Measurements from ENCODE around the gene LUZP4.
"Not testable (repeated sequence)": the region's sequence is repeated elsewhere in the genome, so short reads cannot be mapped to it uniquely, and the experiment has no call there.

The LUZP4 gene

DNA sequence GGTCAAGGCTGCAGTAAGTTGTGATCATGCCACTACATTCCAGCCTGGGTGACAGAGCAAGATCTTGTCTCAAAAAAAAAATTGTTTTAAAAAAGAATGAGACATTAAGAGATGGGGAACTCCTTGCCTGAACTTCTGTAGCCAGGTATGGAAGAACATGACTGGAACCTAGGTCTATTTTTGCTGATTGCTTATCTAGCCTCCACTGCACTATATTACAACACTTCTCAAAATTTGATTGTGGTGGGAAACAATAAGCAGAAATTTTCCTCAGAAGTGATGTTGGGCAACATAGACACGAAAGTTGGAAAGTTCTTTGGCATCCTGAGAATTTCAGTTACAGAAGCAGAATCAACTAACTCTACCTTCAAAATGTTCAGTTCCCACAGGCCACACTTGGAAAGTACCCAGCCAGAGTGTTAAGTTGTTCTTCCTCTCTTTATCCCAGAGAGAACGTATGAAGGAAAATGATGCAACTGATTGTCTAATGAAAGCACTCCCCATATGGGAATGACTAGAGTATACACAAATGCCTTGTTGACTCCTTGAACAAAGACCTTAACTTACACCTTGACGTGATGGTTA lies 50.0 kb downstream of the LUZP4 start:
- no peak for DNase-seq

DNA sequence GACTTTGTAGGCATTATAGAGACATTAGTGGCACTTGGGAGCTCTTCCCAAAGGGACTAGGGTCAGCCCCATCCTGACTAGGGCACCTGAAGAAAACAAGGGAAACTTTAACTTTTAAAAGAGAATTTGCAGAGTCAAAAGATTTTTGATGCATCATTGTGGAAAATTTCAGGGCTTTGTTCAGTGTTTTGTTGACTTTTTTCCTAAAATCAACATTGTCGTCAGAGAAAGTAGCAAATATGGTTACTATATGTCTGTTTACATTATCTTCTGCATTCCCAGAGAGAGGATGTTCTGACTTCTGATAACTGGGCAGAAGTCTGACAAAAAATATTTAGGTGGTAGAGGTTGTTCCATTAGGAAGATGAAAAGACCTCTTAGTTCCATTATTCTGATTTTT lies 51.9 kb downstream of the LUZP4 start:
- DNase-seq, result no peak

DNA sequence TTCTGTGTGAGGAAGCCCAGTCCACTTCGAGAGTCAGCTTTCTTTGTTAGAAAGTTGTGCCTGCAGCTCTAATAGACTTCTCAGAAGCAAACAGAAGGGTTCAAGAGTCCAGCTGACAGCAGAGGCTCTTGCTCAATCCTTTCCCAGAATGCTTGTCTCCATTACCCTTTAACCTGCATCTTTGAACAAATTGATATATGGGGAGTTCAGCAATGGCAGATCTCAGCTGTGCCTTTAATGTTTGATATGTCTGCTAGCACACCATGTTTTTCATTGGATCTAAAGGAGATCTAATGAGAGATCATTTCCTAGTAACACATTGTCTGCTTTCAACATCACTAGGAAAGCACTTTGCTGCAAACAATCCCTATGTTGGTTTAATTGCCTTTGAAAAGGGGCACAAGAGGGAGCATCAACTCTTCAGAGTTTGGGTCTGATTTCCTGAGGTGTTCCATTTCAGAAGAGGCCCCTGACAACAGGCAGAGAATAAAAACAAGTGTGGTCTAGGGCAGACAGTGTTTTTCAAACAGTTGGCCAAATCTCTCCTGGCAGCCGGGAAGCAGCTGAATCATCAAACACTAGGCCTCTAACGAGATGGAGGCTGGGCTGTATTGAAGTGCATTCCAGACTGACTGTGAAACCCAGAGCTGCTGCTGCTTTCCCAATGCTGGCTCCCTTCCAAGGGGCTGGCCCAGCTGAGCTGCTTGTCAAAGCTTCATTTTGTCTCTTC lies 55.5 kb downstream of the LUZP4 start:
- DNase-seq, result no peak

DNA sequence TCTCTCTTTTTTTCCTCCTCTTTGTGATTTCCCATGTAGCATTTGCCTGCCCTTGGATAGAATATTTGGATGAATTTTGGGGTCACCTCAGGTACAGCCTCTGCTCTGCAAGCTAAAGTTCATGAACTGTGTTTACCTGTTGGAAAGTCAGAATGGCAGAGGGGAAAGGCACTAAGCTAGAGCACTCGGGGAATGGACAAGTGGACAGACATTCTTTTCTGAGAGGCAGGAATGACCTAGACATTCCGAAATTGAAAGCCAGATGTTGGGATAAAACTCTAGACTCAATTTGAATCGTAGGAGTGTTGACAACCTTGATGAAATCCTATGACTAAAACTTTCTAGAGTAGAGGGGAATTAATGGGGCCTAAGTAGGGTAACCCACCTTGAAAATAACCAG lies 56.1 kb downstream of the LUZP4 start:
- DNase-seq, result no peak

DNA sequence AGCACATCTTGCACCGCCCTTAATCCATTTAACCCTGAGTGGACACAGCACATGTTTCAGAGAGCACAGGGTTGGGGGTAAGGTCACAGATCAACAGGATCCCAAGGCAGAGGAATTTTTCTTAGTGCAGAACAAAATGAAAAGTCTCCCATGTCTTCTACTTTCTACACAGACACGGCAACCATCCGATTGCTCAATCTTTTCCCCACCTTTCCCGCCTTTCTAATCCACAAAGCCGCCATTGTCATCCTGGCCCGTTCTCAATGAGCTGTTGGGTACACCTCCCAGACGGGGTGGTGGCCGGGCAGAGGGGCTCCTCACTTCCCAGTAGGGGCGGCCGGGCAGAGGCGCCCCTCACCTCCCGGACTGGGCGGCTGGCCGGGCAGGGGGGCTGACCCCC lies 57.2 kb downstream of the LUZP4 start:
- not testable (repeated sequence) for DNase-seq

DNA sequence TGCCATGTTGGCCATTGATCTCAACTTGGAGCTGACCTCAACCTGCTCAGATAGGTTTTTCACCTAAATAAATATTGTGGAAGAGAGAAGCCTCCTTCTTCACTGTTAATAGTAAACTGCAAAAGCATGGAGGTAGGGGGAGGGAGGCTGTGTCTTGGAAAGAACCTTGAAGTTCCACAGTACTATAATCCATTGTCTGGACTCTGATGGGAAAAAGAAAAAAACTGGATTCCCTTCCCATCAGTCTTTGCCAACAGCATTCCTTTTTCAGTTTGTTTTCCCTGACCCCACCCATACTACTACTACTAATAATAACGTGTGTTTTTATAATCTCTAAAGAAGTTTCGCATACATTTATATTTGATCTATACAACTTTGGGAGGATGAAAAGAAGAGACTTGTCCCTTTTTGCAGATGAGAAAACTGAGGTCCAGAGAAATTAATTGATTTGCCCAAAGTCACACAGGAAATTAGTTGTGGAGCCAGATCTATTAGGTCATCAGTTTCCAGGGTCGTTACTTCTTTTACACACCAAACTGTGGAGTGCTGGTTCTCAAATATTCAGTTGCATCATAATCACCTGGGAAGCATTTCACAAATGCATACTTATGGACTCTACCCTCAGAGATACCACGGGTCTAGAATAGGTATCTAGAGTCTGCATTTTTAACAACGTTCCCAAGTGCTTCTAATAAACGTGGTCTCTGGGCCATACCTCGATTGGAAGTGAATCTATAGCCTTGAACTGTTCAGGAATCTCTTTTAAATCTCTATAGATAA lies 59.1 kb downstream of the LUZP4 start:
- no peak for DNase-seq

DNA sequence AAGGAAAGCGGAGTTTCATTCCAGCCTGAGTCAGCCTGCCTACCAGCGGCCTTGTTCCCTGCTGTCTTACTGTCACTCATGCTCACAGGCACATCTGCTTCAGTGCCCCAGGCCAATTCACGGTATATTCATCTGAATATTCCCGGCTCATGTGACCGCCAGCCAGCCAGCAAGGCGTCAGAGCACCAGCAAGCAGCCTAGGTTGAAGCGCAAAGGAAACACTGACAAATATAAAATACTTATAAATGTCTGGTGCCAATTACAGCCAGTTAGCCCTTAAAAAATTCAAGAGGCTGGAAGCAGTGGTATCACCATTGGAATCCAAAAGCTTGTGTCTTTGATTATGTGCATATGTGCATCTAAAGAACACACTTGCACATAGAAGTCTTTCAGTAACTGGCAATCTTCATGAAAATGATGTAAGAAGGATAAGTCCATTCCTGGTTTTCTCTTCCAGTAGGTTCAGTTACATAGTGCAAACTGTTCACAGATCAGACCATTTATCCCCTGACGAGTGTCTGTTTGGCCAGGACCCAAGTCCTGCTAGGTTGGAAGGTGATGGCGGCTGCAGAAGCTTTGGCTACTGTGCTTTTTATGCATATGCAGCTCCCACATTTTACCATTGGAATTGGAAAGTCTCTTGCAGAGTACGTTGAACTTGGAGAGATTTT lies 61.3 kb downstream of the LUZP4 start:
- no peak for DNase-seq

DNA sequence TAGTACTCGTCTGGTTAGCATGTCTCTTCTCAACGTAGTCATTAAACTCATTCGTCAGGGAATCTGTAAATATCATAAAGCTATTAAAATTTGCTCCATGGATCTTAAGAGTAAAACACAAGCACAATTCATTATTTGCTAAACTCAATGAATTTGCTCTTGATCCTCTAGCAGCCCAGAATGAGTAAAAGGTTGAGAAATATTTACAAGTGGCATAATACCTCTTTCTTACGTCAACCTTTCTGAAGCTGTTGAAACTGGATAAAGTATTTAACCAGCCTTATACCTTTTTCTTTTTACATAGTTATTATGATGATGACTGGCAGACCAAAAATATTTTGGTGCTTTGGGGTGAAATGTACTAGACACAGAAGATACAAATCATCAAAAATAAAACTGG lies 66.9 kb downstream of the LUZP4 start:
- DNase-seq, result no peak
